ENCODE measurements around the gene PHKG2. TPM values are rescaled to one million over a fixed set of nuclear protein-coding genes. Genes with fewer than 3 reads are reported as not detected.

PHKG2 gene
- total RNA-seq, 1 donor from 2014 or later = 41.6 TPM

GRCh38 chr16:30775131-30775391 is 26.8 kb downstream of the PHKG2 start:
- Mint-ChIP-seq H3K36me3 (ENCODE audit: low read depth) (peaks cover 46% of the 10 kb centered on the region), H3K27ac (peak overlapping the region; percentile 94), H3K27me3 (ENCODE audit: low read depth) (no peaks in the 10 kb centered on the region), H3K4me3 (ENCODE audit: low read depth) (peak overlapping the region; percentile 93), H3K9me3 (no peaks in the 10 kb centered on the region), H3K4me1 (ENCODE audit: low read depth) (peaks cover 12% of the 10 kb centered on the region)
- intact Hi-C loops (cut with micrococcal nuclease) = no loop called here
- no peak for DNase-seq (ENCODE audit: low spot score)

- H3K27me3 Mint-ChIP-seq (ENCODE audit: low read depth) = no peaks in the 10 kb centered on the region
- intact Hi-C loops (cut with micrococcal nuclease) = loop anchor here (1.0 kb wide), 1 partner anchor 39 kb away; no protein-coding TSS in a partner anchor
- DNase-seq (ENCODE audit: low spot score) = peak; percentile 54
- peaks cover 41% of the 10 kb centered on the region for H3K36me3 Mint-ChIP-seq (ENCODE audit: low read depth)
- H3K27ac Mint-ChIP-seq = peak overlapping the region; percentile 94
- peak overlapping the region; percentile 93 for H3K4me3 Mint-ChIP-seq (ENCODE audit: low read depth)
- peaks cover 12% of the 10 kb centered on the region for H3K4me1 Mint-ChIP-seq (ENCODE audit: low read depth)
- no peaks in the 10 kb centered on the region for H3K9me3 Mint-ChIP-seq
Measured at GRCh38 chr16:30775392-30776188, 27.4 kb downstream of the PHKG2 start.

DNA sequence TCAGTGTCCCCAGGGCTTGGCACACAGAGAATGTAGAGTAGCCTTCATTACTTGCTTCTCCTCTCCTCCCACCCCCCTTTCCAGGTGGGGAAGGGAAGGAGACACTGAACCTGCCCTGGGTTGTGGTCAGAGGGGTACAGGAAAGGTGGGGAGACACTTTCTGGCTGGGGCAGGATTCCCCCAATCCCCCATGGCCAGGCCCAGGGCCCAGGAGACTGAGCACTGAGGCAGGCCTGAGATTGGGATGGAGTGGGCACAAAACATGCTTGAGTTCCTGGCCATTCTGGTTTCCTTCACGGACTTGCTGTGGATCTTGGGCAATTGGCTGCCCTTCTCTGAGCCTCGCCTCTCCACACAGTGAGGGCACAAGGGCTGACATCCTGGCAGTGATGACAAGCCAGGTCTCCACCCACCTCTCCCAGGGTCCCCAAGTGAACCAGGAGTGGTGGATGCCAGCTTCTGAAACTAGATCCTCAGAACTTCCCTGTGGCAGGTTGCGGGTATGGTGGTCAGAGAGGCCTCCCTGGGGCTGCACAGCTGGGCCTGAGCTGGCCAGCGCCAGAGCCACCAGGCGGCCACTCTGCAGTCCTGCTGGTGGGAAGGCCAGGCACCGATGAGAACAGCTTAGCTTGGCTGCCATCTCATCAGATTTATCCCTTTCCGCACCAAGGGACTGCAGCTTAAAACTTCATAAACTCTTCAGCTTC is 29.5 kb downstream of the PHKG2 start:
- Mint-ChIP-seq H3K36me3 (ENCODE audit: low read depth) (peaks cover 21% of the 10 kb centered on the region), H3K4me1 (ENCODE audit: low read depth) (peaks cover 12% of the 10 kb centered on the region), H3K27ac (no peak overlapping the region), H3K9me3 (no peaks in the 10 kb centered on the region), H3K4me3 (ENCODE audit: low read depth) (peak overlapping the region; percentile 93), H3K27me3 (ENCODE audit: low read depth) (no peaks in the 10 kb centered on the region)
- no peak for DNase-seq (ENCODE audit: low spot score)
- intact Hi-C loops (cut with micrococcal nuclease) = no loop called here

- DNase-seq (ENCODE audit: low spot score) = no peak
- Mint-ChIP-seq H3K36me3 (ENCODE audit: low read depth) (peaks cover 14% of the 10 kb centered on the region), H3K9me3 (no peaks in the 10 kb centered on the region), H3K4me3 (ENCODE audit: low read depth) (peak overlapping the region; percentile 4), H3K27me3 (ENCODE audit: low read depth) (no peaks in the 10 kb centered on the region), H3K27ac (no peak overlapping the region), H3K4me1 (ENCODE audit: low read depth) (peaks cover 12% of the 10 kb centered on the region)
- intact Hi-C loops (cut with micrococcal nuclease) = no loop called here
Measured at GRCh38 chr16:30778549-30779244, 30.5 kb downstream of the PHKG2 start.

GRCh38 chr16:30779596-30779995 is 31.4 kb downstream of the PHKG2 start:
- H3K27ac Mint-ChIP-seq = no peak overlapping the region
- no peak for DNase-seq (ENCODE audit: low spot score)
- peaks cover 10% of the 10 kb centered on the region for H3K36me3 Mint-ChIP-seq (ENCODE audit: low read depth)
- peaks cover 12% of the 10 kb centered on the region for H3K4me1 Mint-ChIP-seq (ENCODE audit: low read depth)
- H3K9me3 Mint-ChIP-seq = no peaks in the 10 kb centered on the region
- intact Hi-C loops (cut with micrococcal nuclease) = no loop called here
- H3K27me3 Mint-ChIP-seq (ENCODE audit: low read depth) = peaks cover 2% of the 10 kb centered on the region
- H3K4me3 Mint-ChIP-seq (ENCODE audit: low read depth) = no peak overlapping the region

DNA sequence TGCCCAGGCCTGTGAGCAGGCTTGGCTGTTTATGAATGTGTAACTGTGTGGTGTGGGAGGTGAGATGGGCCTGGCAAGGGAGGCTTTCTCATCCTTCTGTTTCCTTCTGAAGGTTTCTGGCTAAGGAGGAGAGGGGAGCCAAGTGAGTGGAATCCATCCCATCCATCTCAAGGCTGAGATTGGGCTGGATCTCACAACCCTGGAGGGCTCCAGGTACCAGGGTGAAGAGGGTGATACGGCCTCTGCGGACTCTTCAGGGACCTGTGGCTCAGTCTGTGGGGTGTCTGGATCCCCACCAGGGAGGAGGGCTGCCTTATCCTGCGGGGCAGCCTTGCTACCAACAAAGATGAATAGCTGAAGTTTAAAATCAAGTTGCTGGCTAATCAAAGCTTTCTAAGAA is 31.8 kb downstream of the PHKG2 start:
- intact Hi-C loops (cut with micrococcal nuclease) = no loop called here
- Mint-ChIP-seq H3K27me3 (ENCODE audit: low read depth) (peaks cover 4% of the 10 kb centered on the region), H3K4me1 (ENCODE audit: low read depth) (peaks cover 8% of the 10 kb centered on the region), H3K4me3 (ENCODE audit: low read depth) (no peak overlapping the region), H3K9me3 (no peaks in the 10 kb centered on the region), H3K27ac (no peak overlapping the region), H3K36me3 (ENCODE audit: low read depth) (peaks cover 10% of the 10 kb centered on the region)
- DNase-seq (ENCODE audit: low spot score) = no peak

DNA sequence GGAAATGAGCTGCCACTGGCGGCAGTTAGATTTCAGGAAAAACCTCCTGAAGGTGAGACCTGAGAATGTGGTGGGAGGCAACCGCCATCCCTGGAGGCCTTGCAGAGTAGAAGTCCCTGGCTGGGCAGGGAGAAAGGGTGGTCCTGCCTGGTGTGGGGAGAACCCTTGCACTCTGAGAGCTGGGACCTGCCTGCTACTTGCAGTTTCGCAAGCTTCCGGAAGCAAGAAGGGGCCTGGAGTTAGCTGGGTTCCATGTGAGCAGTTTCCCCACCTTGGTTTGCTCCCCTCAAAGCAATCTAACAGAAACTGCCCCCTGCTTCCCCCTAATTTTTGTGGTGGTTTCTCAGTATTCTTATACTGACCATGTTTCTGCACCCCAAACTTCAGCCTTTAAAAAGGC is 32.3 kb downstream of the PHKG2 start:
- Mint-ChIP-seq H3K4me1 (ENCODE audit: low read depth) (peaks cover 4% of the 10 kb centered on the region), H3K9me3 (no peaks in the 10 kb centered on the region), H3K36me3 (ENCODE audit: low read depth) (peaks cover 6% of the 10 kb centered on the region), H3K27ac (no peak overlapping the region), H3K27me3 (ENCODE audit: low read depth) (peaks cover 10% of the 10 kb centered on the region), H3K4me3 (ENCODE audit: low read depth) (no peak overlapping the region)
- intact Hi-C loops (cut with micrococcal nuclease) = no loop called here
- DNase-seq (ENCODE audit: low spot score) = no peak

DNA sequence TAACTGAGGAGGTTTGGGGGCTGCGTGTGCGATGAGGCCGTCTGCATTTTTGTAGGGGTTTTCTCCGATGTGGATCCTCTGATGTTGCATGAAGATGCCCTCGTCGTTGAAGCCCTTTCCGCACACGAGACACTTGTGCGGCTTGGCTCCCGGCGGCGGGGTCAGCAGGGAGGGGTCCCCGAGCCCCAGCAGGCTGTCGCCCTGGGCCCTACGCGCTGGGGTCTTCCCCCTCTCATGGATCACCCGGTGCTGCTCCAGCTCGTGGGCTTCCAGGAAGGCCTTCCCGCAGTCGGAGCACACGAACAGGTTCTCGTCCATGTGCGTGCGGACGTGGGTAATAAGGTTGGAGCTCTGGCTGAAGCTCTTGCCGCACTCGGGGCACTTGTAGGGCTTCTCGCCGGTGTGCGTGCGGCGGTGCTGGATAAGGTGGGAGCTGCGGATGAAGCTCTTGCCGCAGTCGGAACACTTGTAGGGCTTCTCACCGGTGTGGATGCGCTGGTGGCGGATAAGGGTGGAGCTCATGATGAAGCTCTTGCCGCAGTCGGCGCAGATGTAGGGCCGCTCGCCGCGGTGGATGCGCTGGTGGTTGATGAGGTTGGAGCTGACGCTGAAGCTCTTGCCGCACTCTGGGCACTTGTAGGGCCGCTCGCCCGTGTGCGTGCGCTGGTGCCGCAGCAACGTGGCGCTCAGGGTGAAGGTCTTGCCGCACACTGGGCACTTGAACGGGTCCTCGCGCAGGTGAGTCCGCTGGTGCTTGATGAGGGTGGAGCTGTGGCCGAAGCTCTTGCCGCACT is 34.5 kb downstream of the PHKG2 start:
- no peaks in the 10 kb centered on the region for H3K9me3 Mint-ChIP-seq
- H3K4me3 Mint-ChIP-seq (ENCODE audit: low read depth) = no peak overlapping the region
- intact Hi-C loops (cut with micrococcal nuclease) = no loop called here
- peaks cover 24% of the 10 kb centered on the region for H3K27me3 Mint-ChIP-seq (ENCODE audit: low read depth)
- no peak for DNase-seq (ENCODE audit: low spot score)
- H3K27ac Mint-ChIP-seq = no peak overlapping the region
- no peaks in the 10 kb centered on the region for H3K36me3 Mint-ChIP-seq (ENCODE audit: low read depth)
- H3K4me1 Mint-ChIP-seq (ENCODE audit: low read depth) = peaks cover 1% of the 10 kb centered on the region

- peaks cover 1% of the 10 kb centered on the region for H3K4me1 Mint-ChIP-seq (ENCODE audit: low read depth)
- intact Hi-C loops (cut with micrococcal nuclease) = no loop called here
- no peak overlapping the region for H3K4me3 Mint-ChIP-seq (ENCODE audit: low read depth)
- H3K27me3 Mint-ChIP-seq (ENCODE audit: low read depth) = peaks cover 31% of the 10 kb centered on the region
- H3K36me3 Mint-ChIP-seq (ENCODE audit: low read depth) = no peaks in the 10 kb centered on the region
- no peaks in the 10 kb centered on the region for H3K9me3 Mint-ChIP-seq
- DNase-seq (ENCODE audit: low spot score) = no peak
- no peak overlapping the region for H3K27ac Mint-ChIP-seq
Measured at GRCh38 chr16:30783280-30784109, 35.3 kb downstream of the PHKG2 start.

DNA sequence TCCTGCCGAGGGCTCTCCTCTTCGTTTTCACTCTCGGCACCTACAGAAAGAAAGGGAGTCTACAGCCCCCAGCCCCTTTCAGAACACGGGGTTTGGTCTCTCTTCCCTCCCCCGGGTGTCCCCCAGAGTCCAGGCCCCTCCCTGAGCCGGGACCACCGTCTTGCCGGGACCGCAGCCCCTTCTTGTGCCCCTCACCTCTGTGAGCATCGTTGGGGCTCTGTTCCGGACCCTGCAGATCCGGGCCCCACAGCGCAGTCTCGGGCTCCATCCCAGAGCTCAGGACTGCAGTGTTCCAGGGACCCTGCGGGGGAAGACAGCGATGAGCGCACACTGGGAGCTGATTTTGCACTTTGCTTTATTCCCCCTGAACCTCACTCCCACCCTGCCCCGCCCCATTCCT is 36.0 kb downstream of the PHKG2 start:
- H3K27me3 Mint-ChIP-seq (ENCODE audit: low read depth) = peaks cover 33% of the 10 kb centered on the region
- H3K4me3 Mint-ChIP-seq (ENCODE audit: low read depth) = no peak overlapping the region
- H3K27ac Mint-ChIP-seq = no peak overlapping the region
- no peaks in the 10 kb centered on the region for H3K9me3 Mint-ChIP-seq
- intact Hi-C loops (cut with micrococcal nuclease) = no loop called here
- no peaks in the 10 kb centered on the region for H3K36me3 Mint-ChIP-seq (ENCODE audit: low read depth)
- DNase-seq (ENCODE audit: low spot score) = no peak
- H3K4me1 Mint-ChIP-seq (ENCODE audit: low read depth) = peaks cover 1% of the 10 kb centered on the region

DNA sequence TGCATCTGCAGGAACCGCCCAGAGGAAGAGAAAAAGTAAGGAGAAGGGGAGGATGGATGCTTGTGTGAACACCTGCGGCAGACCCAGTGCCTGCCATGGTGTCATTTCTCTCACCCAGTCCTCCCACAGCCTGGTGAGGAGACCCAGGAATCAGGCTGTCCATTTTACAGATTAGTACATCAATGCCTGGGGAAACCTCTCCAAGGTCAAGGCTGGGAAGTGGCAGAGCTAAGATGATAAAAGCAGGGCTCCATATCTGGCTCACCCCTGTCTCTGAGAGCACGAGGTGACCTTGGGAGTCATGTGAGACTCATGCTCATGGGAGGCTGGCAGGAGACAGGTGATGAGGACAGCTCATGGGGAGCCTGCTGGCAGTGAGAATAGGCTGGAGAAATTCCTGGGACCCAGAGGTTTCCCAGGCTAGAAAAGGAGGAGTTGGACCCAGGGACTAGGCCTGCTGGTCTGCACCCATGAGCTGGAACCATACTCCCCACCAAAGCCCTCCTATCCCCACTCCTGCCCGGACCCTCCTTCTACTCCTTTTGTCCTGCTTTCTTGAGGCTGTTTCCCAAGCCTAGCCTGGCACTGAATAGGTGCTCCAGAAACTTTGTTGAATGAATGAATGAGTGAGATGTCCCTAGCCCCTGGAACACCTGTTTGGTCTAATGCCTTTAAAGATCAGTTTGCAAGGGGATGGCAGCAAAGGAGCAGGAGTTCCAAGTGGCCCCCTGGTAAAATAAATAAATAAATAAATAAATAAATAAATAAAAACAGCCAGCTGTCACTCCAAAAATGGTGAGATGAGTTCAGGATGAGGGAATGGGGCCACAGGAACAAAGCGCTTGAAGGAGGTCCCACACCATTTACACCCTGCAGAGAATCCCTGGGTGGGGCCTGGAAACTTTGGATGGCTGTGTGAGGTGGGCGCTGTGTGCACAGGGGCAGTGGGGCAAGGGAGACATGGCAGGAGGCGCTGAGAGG is 37.2 kb downstream of the PHKG2 start:
- H3K27me3 Mint-ChIP-seq (ENCODE audit: low read depth) = peaks cover 33% of the 10 kb centered on the region
- H3K27ac Mint-ChIP-seq = no peak overlapping the region
- H3K36me3 Mint-ChIP-seq (ENCODE audit: low read depth) = no peaks in the 10 kb centered on the region
- intact Hi-C loops (cut with micrococcal nuclease) = no loop called here
- no peaks in the 10 kb centered on the region for H3K9me3 Mint-ChIP-seq
- no peak overlapping the region for H3K4me3 Mint-ChIP-seq (ENCODE audit: low read depth)
- H3K4me1 Mint-ChIP-seq (ENCODE audit: low read depth) = peaks cover 1% of the 10 kb centered on the region
- no peak for DNase-seq (ENCODE audit: low spot score)

All from activated T-helper 2 cell treated with anti-CD3 and anti-CD28 coated beads, Interferon-gamma antibody, Interleukin-2, Interleukin-4, amounts not matched to agents 10 μg/mL and 5 μg/mL and 100 μg/mL, durations not matched to agents 14 hours and 24 hours and 36 hours (primary cell).